Measurements from ENCODE around the gene PIN1. TPM values are rescaled to one million over a fixed set of nuclear protein-coding genes. Genes with fewer than 3 reads are reported as not detected.

The PIN1 gene
- total and polyA plus RNA-seq, 2 donors from 2014 or later: 57.7 to 143 TPM

DNA sequence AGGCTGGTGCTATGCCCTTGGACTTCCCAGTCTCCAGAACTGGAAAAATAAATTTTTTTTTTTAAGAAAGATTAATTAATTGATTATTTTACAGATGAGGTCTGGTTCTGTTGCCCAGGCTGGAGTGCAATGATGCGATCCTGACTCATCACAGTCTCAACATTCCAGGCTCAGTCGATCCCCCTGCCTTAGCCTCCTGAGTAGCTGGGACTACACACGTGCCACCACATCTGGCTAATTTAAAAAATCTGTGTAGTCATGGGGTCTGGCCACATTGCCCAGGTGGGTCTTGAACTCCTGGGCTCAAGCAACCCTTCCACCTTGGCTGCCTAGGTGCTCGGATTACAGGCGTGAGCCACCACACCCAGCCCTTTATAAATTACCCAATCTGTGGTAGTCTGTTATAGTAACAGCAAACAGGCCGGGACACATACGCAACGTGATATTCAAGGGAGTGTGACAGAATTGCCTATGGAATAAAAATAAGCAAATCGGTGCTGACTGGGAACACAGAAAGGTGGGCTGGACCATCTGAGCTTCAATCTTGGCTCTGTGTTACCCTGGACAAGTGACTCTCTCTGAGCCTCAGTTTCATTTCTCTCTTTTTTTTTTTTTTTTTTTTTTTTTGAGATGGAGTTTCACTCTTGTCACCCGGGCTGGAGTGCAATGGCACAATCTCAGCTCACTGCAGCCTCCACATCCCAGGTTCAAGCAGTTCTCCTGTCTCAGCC lies 42.8 kb downstream of the PIN1 start:
- TF ChIP-seq, protein P1, sequence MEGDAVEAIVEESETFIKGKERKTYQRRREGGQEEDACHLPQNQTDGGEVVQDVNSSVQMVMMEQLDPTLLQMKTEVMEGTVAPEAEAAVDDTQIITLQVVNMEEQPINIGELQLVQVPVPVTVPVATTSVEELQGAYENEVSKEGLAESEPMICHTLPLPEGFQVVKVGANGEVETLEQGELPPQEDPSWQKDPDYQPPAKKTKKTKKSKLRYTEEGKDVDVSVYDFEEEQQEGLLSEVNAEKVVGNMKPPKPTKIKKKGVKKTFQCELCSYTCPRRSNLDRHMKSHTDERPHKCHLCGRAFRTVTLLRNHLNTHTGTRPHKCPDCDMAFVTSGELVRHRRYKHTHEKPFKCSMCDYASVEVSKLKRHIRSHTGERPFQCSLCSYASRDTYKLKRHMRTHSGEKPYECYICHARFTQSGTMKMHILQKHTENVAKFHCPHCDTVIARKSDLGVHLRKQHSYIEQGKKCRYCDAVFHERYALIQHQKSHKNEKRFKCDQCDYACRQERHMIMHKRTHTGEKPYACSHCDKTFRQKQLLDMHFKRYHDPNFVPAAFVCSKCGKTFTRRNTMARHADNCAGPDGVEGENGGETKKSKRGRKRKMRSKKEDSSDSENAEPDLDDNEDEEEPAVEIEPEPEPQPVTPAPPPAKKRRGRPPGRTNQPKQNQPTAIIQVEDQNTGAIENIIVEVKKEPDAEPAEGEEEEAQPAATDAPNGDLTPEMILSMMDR (IDR thresholded peaks at IDR 0.05; ENCODE audit: borderline replicate concordance, extremely low read depth, insufficient read depth): no peak
- Histone ChIP-seq H3K36me3 (ENCODE audit: control insufficient read depth in 2 of 3, insufficient read depth in 3 of 3, low read length in 3 of 3) (no peaks in the 10 kb centered on the region), H3K4me3 (ENCODE audit: low read length in 3 of 3) (no peak overlapping the region), H3K4me1 (ENCODE audit: control insufficient read depth in 2 of 3, insufficient read depth in 2 of 3, low read depth in 1 of 3, low read length in 3 of 3) (no peaks in the 10 kb centered on the region), H3K9me3 (ENCODE audit: control insufficient read depth in 2 of 3, insufficient read depth in 1 of 3, low read length in 3 of 3) (no peaks in the 10 kb centered on the region), H3K9ac (ENCODE audit: low read length in 3 of 3) (no peak overlapping the region), H3K27ac (ENCODE audit: low read depth in 2 of 2, low read length in 2 of 2) (no peak overlapping the region), H3K27me3 (ENCODE audit: control insufficient read depth, insufficient read depth, low read length) (no peaks in the 10 kb centered on the region)
- FAIRE-seq (no peak), DNase-seq (no peak)
- intact Hi-C loops (cut with DNase I): no loop called here

DNA sequence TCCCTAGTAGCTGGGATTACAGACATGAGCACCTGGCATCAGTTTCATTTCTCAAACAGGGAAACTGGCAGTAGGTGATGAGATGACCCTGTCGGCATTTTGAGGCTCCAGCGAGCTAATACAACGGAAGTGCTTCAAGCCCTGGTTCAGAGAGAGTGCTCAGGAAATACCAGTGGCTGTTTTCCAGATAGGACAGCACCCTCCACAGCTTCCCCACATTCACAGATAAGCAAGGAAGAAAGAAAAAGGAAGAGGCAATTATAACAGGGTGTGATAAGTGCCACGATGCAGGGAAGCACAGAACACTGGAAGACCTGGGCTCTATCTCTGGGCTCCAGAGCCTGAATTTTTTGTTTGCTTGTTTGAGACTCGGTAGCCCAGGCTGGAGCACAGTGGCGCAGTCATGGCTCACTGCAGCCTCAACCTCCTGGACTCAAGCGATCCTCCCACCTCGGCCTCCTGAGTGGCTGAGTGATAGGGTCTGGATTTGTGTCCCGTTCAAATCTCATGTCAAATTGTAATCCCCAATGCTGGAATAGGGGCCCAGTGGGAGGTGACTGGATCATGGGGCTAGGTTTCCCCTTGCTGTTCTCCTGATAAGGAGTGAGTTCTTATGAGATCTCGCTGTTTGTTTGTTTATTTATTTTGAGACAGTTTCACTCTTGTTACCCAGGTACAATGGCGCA lies 43.5 kb downstream of the PIN1 start:
- Histone ChIP-seq H3K27me3 (ENCODE audit: control insufficient read depth, insufficient read depth, low read length) (no peaks in the 10 kb centered on the region), H3K4me1 (ENCODE audit: control insufficient read depth in 2 of 3, insufficient read depth in 2 of 3, low read depth in 1 of 3, low read length in 3 of 3) (no peaks in the 10 kb centered on the region), H3K4me3 (ENCODE audit: low read length in 3 of 3) (no peak overlapping the region), H3K27ac (ENCODE audit: low read depth in 2 of 2, low read length in 2 of 2) (no peak overlapping the region), H3K9ac (ENCODE audit: low read length in 3 of 3) (no peak overlapping the region), H3K9me3 (ENCODE audit: control insufficient read depth in 2 of 3, insufficient read depth in 1 of 3, low read length in 3 of 3) (no peaks in the 10 kb centered on the region), H3K36me3 (ENCODE audit: control insufficient read depth in 2 of 3, insufficient read depth in 3 of 3, low read length in 3 of 3) (no peaks in the 10 kb centered on the region)
- TF ChIP-seq, protein P1 (IDR thresholded peaks at IDR 0.05; ENCODE audit: borderline replicate concordance, extremely low read depth, insufficient read depth): no peak
- no peak for FAIRE-seq
- intact Hi-C loops (cut with DNase I): no loop called here
- DNase-seq: no peak

DNA sequence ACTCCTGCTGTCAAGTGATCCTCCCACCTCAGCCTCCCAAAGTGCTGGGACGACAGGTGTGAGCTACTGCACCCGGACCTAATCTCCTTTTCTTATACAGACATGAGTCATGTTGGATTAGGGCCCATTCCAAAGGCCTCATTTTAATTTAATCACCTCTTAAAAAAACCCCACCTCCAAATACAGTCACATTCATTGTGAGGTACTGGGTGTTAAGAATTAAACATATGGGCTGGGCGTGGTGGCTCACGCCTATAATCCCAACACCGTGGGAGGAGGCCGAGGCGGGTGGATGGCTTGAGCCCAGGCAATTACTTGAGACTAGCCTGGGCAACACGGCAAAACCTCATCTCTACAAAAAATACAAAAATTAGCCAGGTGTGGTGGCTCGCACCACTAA lies 46.6 kb downstream of the PIN1 start:
- Histone ChIP-seq H3K4me1 (ENCODE audit: control insufficient read depth in 2 of 3, insufficient read depth in 2 of 3, low read depth in 1 of 3, low read length in 3 of 3) (no peaks in the 10 kb centered on the region), H3K4me3 (ENCODE audit: low read length in 3 of 3) (no peak overlapping the region), H3K9ac (ENCODE audit: low read length in 3 of 3) (no peak overlapping the region), H3K36me3 (ENCODE audit: control insufficient read depth in 2 of 3, insufficient read depth in 3 of 3, low read length in 3 of 3) (no peaks in the 10 kb centered on the region), H3K27ac (ENCODE audit: low read depth in 2 of 2, low read length in 2 of 2) (no peak overlapping the region), H3K9me3 (ENCODE audit: control insufficient read depth in 2 of 3, insufficient read depth in 1 of 3, low read length in 3 of 3) (no peaks in the 10 kb centered on the region), H3K27me3 (ENCODE audit: control insufficient read depth, insufficient read depth, low read length) (no peaks in the 10 kb centered on the region)
- intact Hi-C loops (cut with DNase I): no loop called here
- TF ChIP-seq, protein P1 (IDR thresholded peaks at IDR 0.05; ENCODE audit: borderline replicate concordance, extremely low read depth, insufficient read depth): no peak
- FAIRE-seq (no peak), DNase-seq (no peak)

Measured in kidney (tissue), 14 donors.